ENCODE measurements around the gene FBXO9.

Gene FBXO9

DNA sequence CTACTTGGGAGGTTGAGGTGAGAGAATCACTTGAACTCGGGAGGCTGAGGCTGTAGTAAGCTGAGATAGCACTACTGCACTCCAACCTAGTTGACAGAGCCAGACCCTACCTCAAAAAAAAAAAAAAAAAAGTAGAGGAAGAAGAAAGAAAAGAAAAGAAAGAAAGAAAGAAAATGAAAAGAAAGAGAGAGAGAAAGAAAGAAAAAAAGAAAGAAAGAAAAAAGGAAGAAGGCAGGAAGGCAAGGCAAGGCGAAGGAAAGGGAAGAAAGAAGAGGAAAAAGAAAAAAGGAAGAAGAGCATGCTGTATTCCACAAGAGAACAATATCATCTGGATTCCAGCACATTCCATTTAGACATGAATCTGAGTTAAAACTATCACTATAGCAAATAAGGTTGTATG lies 79.6 kb downstream of the FBXO9 start:
- TF ChIP-seq, protein P1, sequence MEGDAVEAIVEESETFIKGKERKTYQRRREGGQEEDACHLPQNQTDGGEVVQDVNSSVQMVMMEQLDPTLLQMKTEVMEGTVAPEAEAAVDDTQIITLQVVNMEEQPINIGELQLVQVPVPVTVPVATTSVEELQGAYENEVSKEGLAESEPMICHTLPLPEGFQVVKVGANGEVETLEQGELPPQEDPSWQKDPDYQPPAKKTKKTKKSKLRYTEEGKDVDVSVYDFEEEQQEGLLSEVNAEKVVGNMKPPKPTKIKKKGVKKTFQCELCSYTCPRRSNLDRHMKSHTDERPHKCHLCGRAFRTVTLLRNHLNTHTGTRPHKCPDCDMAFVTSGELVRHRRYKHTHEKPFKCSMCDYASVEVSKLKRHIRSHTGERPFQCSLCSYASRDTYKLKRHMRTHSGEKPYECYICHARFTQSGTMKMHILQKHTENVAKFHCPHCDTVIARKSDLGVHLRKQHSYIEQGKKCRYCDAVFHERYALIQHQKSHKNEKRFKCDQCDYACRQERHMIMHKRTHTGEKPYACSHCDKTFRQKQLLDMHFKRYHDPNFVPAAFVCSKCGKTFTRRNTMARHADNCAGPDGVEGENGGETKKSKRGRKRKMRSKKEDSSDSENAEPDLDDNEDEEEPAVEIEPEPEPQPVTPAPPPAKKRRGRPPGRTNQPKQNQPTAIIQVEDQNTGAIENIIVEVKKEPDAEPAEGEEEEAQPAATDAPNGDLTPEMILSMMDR (IDR thresholded peaks at IDR 0.05) = no peak
- TF ChIP-seq ZFX (IDR thresholded peaks at IDR 0.05; ENCODE audit: borderline replicate concordance) = no peak
- no peak overlapping the region for H3K27ac ChIP-seq

DNA sequence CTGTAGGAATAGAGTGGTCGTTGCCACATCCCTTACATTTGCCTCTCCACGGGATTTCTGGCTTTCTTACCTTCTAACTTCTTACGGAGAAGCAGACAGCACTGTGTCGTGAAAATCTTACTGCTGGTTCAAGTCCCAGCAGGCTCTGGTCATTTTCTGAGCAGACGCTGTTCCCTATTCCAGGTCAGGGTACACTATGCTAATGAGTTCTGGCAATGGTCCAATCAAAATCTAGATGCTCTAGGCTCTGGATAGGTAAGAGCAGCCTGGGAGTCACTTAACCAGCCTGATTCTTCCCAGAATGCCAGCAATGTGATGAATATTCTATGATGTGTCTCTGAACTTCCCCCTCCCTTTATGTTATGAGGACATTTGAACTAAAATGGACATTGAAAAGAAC lies 83.5 kb downstream of the FBXO9 start, which contains the start of gene GCM1:
Gene GCM1 (minus strand): TSS at position 158 of the 400 bp plus-strand sequence. CDS start 3,209 bp downstream, outside the sequence.
- no peak for TF ChIP-seq ZFX (IDR thresholded peaks at IDR 0.05; ENCODE audit: borderline replicate concordance)
- TF ChIP-seq, protein P1 (IDR thresholded peaks at IDR 0.05) = no peak
- no peak within 1 kb of the TSS for H3K27ac ChIP-seq

All from 22Rv1 (cell line).